T-helper 22 cell (primary cell): ENCODE data around the gene SLC35G6.

ENCODE experiments used
- DNase-seq: peaks from one replicate; pipeline ENCODE4 v3.0.0-alpha.2; 2020; ENCODE audit warnings: low read depth

SLC35G6 gene

GRCh38 chr17:7502171-7502847, 21.1 kb downstream of the SLC35G6 start:
- DNase-seq = no peak

- DNase-seq = no peak
Measured at GRCh38 chr17:7502987-7503386, 21.7 kb downstream of the SLC35G6 start.

- no peak for DNase-seq
Measured at GRCh38 chr17:7503521-7503920, 22.3 kb downstream of the SLC35G6 start.

GRCh38 chr17:7508145-7508544, 26.9 kb downstream of the SLC35G6 start:
- DNase-seq = no peak

GRCh38 chr17:7508846-7509245, 27.6 kb downstream of the SLC35G6 start:
- no peak for DNase-seq

- no peak for DNase-seq
Measured at GRCh38 chr17:7509937-7510336, 28.7 kb downstream of the SLC35G6 start.

GRCh38 chr17:7511108-7511507, 29.9 kb downstream of the SLC35G6 start:
- no peak for DNase-seq

- DNase-seq = no peak
Measured at GRCh38 chr17:7512105-7512504, 30.9 kb downstream of the SLC35G6 start.

- no peak for DNase-seq
Measured at GRCh38 chr17:7512824-7513540, 31.7 kb downstream of the SLC35G6 start.

GRCh38 chr17:7513850-7514419, 32.7 kb downstream of the SLC35G6 start:
- no peak for DNase-seq

GRCh38 chr17:7515911-7516610, 34.8 kb downstream of the SLC35G6 start:
- no peak for DNase-seq

- DNase-seq = no peak
Measured at GRCh38 chr17:7523033-7523432, 41.8 kb downstream of the SLC35G6 start.

- DNase-seq = no peak
Measured at GRCh38 chr17:7528842-7529241, 47.6 kb downstream of the SLC35G6 start.

- no peak for DNase-seq
Measured at GRCh38 chr17:7530023-7530900, 49.0 kb downstream of the SLC35G6 start.
